MM.1S (cell line): ENCODE results near the gene TFR2.

Source experiments
- CTCF ChIP-seq: fragments of 300-600 bp; sonication (generic); IDR thresholded peaks from 2 replicates; pipeline ENCODE4 v1.5.1; 2016; ENCODE audit warnings: antibody characterized with exemption, low read length, mixed read lengths
- EZH2 ChIP-seq: fragments of 300-600 bp; sonication (generic); optimal IDR thresholded peaks from 2 replicates; pipeline ENCODE3; 2017; ENCODE audit warnings: low read depth, mild to moderate bottlenecking, antibody characterized with exemption, low read length, mixed read lengths

DNA sequence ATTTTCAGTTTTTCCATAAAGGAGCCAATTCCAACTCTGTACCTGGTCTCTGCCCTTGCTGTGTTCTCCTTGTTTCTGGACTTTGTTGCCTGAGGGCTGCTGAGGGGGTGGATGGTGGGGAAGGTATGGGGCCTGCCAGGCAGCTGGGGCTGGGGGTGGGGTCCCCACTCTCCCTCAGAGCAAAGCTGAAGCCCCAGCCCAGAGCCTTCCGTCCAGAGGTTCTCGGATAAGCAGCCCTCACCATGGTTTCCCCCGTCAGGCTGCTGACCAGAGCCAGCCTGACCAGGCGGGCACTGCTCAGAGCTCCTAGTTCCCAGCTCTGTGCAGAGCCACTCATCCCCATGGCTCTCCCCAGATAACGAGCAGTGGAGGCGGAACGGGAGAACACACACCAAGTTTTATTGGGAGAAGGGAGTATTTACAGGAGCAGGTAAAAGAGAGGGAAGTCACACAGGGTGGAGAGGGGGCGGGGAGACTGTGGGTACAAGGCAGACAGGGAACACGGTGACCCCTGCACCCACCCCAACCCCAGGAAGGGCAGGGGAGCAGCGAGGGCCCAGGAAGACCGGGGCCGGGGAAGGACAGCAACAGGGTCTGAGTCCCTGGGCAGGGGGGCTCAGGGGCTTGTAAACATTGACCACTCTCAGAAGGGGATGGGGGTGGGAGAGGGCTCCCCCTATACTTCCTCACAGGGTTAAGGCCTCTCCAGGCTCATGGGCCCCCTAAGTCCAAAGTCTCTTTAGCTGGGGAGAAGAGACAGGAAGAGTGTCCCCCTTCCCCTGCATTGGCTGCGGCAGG lies 38.0 kb upstream of the TFR2 start:
- TF ChIP-seq CTCF (no peak), EZH2 (no peak)
